ENCODE measurements around the gene CCDC141. TPM values are rescaled to one million over a fixed set of nuclear protein-coding genes. Genes with fewer than 3 reads are reported as not detected.

CCDC141 gene
- total RNA-seq, 3 donors from 2014 or later (not counting 1 experiment from before 2014, with no cell fraction given) = 2.0 to 3.1 (median 2.0) TPM

DNA sequence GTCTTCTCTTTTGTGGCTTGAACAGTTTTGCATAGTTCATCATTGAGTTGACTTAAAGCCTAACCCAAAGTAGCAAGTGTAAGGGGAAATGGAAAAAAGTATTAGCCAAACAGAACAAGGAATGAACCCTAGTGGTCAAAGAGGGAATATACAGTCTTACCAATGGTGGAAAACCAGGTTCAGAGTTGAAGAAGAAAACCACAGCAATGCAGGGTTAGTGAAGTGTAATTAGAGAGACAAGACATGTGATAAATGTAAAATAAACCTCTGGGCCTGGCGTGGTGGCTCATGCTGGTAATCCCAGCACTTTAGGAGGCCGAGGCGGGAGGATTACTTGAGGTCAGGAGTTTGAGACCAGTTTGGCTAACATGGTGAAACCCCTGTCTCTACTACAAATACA is 245.1 kb downstream of the CCDC141 start:
- Histone ChIP-seq H3K27ac (ENCODE audit: low read length) (no peak overlapping the region), H3K4me1 (ENCODE audit: control insufficient read depth, insufficient read depth, low read length) (no peaks in the 10 kb centered on the region), H3K36me3 (ENCODE audit: control insufficient read depth, insufficient read depth, low read length) (no peaks in the 10 kb centered on the region), H3K27me3 (ENCODE audit: control insufficient read depth, insufficient read depth, low read length) (no peaks in the 10 kb centered on the region), H3K9me3 (ENCODE audit: control insufficient read depth, insufficient read depth, low read length) (no peaks in the 10 kb centered on the region), H3K4me3 (ENCODE audit: low read length) (no peak overlapping the region)
- Mint-ChIP-seq H3K36me3 (no peaks in the 10 kb centered on the region), H3K4me1 (no peaks in the 10 kb centered on the region), H3K9me3 (no peaks in the 10 kb centered on the region), H3K4me3 (no peak overlapping the region), H3K27me3 (ENCODE audit: low read depth in 2 of 2) (no peaks in the 10 kb centered on the region), H3K27ac (no peak overlapping the region)
- intact Hi-C loops (cut with micrococcal nuclease) = no loop called here
- ATAC-seq (peak in 1 of 3 donors; percentile 53), DNase-seq (peak in 1 of 2 donors; percentile 3)
- 92% methylated on average over 3 of the region's 3 CpGs for WGBS (ENCODE audit: insufficient coverage)
- peak; percentile 59 for TF ChIP-seq CTCF (IDR thresholded peaks at IDR 0.05)

DNA sequence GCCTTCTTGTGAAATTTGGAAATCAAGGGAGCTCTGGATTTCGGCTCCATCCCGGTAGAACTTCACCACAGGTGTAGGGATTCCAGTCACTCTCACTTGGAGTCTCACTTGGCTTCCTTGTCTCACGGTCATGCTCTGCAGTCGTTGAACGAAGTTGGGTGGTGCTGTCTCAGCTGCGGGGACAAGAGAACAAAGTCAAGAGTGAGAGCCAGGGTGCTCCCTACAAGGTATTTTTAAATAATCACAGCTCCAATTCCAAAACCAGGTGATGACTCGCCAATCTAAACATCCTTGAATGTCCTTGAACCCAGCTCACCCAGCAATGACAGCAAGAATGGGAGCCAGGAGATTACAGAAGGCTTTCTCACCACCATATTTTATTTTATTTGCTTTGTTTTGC is 249.4 kb downstream of the CCDC141 start:
- no peaks in the 10 kb centered on the region for H3K27me3 Mint-ChIP-seq (ENCODE audit: low read depth in 2 of 2)
- no peaks in the 10 kb centered on the region for H3K36me3 Mint-ChIP-seq

DNA sequence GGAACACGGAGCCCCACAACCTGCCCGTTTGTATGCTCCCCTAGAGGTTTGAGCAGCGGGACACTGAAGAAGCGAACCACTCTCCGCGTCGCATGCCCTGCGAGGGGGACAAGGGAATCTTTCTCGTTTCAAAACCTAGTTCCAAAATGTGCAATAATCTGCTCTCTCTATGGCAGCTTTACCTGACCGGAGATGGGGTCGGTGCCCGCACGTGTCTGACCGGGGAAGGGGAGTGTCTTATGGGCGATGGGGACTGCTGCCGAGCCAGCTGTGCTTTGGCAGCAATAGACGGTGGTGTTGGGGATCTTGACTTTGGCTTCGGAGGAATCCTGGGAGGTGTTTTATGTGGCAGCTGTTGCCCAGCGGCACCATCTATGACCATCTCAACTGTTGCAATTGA is 250.6 kb downstream of the CCDC141 start:
- Histone ChIP-seq H3K27ac (ENCODE audit: low read length) (no peak overlapping the region), H3K36me3 (ENCODE audit: control insufficient read depth, insufficient read depth, low read length) (no peaks in the 10 kb centered on the region), H3K4me1 (ENCODE audit: control insufficient read depth, insufficient read depth, low read length) (no peaks in the 10 kb centered on the region), H3K4me3 (ENCODE audit: low read length) (no peak overlapping the region), H3K9me3 (ENCODE audit: control insufficient read depth, insufficient read depth, low read length) (no peaks in the 10 kb centered on the region), H3K27me3 (ENCODE audit: control insufficient read depth, insufficient read depth, low read length) (no peaks in the 10 kb centered on the region)
- Mint-ChIP-seq H3K4me1 (no peaks in the 10 kb centered on the region), H3K9me3 (no peaks in the 10 kb centered on the region), H3K36me3 (no peaks in the 10 kb centered on the region), H3K4me3 (no peak overlapping the region), H3K27ac (no peak overlapping the region), H3K27me3 (ENCODE audit: low read depth in 2 of 2) (no peaks in the 10 kb centered on the region)
- TF ChIP-seq CTCF (IDR thresholded peaks at IDR 0.05) = no peak
- 94% methylated on average over 19 of the region's 19 CpGs for WGBS (ENCODE audit: insufficient coverage)
- ATAC-seq = no peak
- intact Hi-C loops (cut with micrococcal nuclease) = no loop called here
- DNase-seq = no peak

More for the DNA sequence above, 249.4 kb downstream of the CCDC141 start:
- Histone ChIP-seq H3K27ac (ENCODE audit: low read length) (no peak overlapping the region), H3K9me3 (ENCODE audit: control insufficient read depth, insufficient read depth, low read length) (no peaks in the 10 kb centered on the region), H3K4me1 (ENCODE audit: control insufficient read depth, insufficient read depth, low read length) (no peaks in the 10 kb centered on the region), H3K27me3 (ENCODE audit: control insufficient read depth, insufficient read depth, low read length) (no peaks in the 10 kb centered on the region), H3K4me3 (ENCODE audit: low read length) (no peak overlapping the region), H3K36me3 (ENCODE audit: control insufficient read depth, insufficient read depth, low read length) (no peaks in the 10 kb centered on the region)
- ATAC-seq = no peak
- no peak overlapping the region for H3K4me3 Mint-ChIP-seq
- no peak for TF ChIP-seq CTCF (IDR thresholded peaks at IDR 0.05)
- intact Hi-C loops (cut with micrococcal nuclease) = no loop called here
- WGBS (ENCODE audit: insufficient coverage) = 88% methylated on average over 7 of the region's 7 CpGs
- DNase-seq = no peak
- H3K4me1 Mint-ChIP-seq = no peaks in the 10 kb centered on the region
- H3K9me3 Mint-ChIP-seq = no peaks in the 10 kb centered on the region
- H3K27ac Mint-ChIP-seq = no peak overlapping the region

- 100% methylated on average over 1 of the region's 2 CpGs for WGBS (ENCODE audit: insufficient coverage)
- Mint-ChIP-seq H3K36me3 (no peaks in the 10 kb centered on the region), H3K27ac (no peak overlapping the region), H3K4me3 (no peak overlapping the region), H3K4me1 (no peaks in the 10 kb centered on the region), H3K9me3 (no peaks in the 10 kb centered on the region), H3K27me3 (ENCODE audit: low read depth in 2 of 2) (no peaks in the 10 kb centered on the region)
- DNase-seq = peak in 1 of 2 donors; percentile 54
- Histone ChIP-seq H3K4me3 (ENCODE audit: low read length) (no peak overlapping the region), H3K4me1 (ENCODE audit: control insufficient read depth, insufficient read depth, low read length) (no peaks in the 10 kb centered on the region), H3K27me3 (ENCODE audit: control insufficient read depth, insufficient read depth, low read length) (no peaks in the 10 kb centered on the region), H3K36me3 (ENCODE audit: control insufficient read depth, insufficient read depth, low read length) (no peaks in the 10 kb centered on the region), H3K27ac (ENCODE audit: low read length) (no peak overlapping the region), H3K9me3 (ENCODE audit: control insufficient read depth, insufficient read depth, low read length) (no peaks in the 10 kb centered on the region)
- no peak for ATAC-seq
- intact Hi-C loops (cut with micrococcal nuclease) = no loop called here
- peak; percentile 28 for TF ChIP-seq CTCF (IDR thresholded peaks at IDR 0.05)
Observed at GRCh38 chr2:178796079-178796677, 253.8 kb downstream of the CCDC141 start.

Data from natural killer cell (primary cell).